ENCODE results near the gene SF3B2. TPM values are rescaled to one million over a fixed set of nuclear protein-coding genes. Genes with fewer than 3 reads are reported as not detected.

Gene SF3B2
- total RNA-seq, 5 donors from 2014 or later (not counting 1 experiment from before 2014, with no cell fraction given) = 189 to 264 (median 224) TPM

- DNase-seq (no peak), ATAC-seq (replicated peaks in 1 of 4) (peak; percentile 15 to 38 (median 36))
- Histone ChIP-seq H3K27ac (ENCODE audit: low read length) (no peak within 1 kb of the TSS), H3K4me3 (ENCODE audit: control insufficient read depth in 1 of 2, extremely low read depth in 1 of 2, low read length in 1 of 2) (peak within 1 kb of the TSS in 1 of 2 donors; percentile 10), H3K36me3 (ENCODE audit: control insufficient read depth in 2 of 2, extremely low read depth in 1 of 2, insufficient read depth in 1 of 2, low read length in 1 of 2) (no peaks in the 10 kb centered on the region), H3K4me1 (ENCODE audit: control insufficient read depth in 1 of 2, extremely low read depth in 1 of 2, insufficient read depth in 2 of 2, low read length in 2 of 2) (peaks cover 0 to 10% of the 10 kb centered on the region in 2 experiments), H3K9me3 (no peaks in the 10 kb centered on the region), H3K27me3 (replicated peaks in 1 of 2; ENCODE audit: control insufficient read depth in 2 of 2, extremely low read depth in 1 of 2, insufficient read depth in 2 of 2, low read length in 1 of 2) (peaks cover 2 to 39% of the 10 kb centered on the region in 2 experiments)
- POLR2A ChIA-PET = interaction anchor here in 1 of 2 donors (0.6 kb wide), 1 partner anchor 140 kb away, joined by 7 read pairs; no protein-coding TSS in a partner anchor
- Mint-ChIP-seq H3K9me3 (no peaks in the 10 kb centered on the region), H3K27me3 (peaks cover 4 to 21% of the 10 kb centered on the region in 2 donors), H3K36me3 (no peaks in the 10 kb centered on the region), H3K4me3 (peak within 1 kb of the TSS in 1 of 3 donors; percentile 28), H3K27ac (no peak within 1 kb of the TSS), H3K4me1 (peaks cover 0 to 2% (median 0%) of the 10 kb centered on the region in 3 donors)
- CTCF ChIA-PET = no interaction called here
- WGBS (ENCODE audit: insufficient coverage) = 16% methylated on average over 61 of the region's 61 CpGs
Observed at GRCh38 chr11:66011785-66012303, 40.3 kb upstream of the SF3B2 start, which contains the start of gene CST6. TSS of gene CST6 (plus strand) at chr11:66012008. CDS start at chr11:66012045, 37 bp downstream.

DNA sequence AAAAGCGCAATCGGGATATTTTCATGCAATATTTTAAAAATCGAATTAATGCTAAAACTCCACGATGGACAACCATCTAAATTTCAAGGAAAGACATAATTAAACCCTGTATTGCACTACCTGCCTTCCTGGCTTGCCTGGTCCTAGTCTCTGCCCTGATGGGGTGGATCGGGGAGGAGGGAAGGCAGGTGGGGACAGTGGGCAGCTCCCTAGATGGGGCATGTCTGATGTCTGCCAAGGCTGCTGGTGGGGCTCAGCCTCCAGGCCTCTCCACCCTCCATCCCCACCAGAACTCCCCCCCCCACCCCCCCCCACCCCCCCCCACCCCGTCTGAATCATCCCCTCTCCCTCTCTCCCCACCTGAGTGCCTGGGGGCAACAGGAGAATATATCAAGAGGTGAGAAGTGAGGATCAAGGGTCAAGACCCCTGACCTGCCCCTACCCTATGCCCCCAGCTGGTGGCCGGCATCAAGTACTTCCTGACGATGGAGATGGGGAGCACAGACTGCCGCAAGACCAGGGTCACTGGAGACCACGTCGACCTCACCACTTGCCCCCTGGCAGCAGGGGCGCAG, 39.7 kb upstream of the SF3B2 start:
- no peak for DNase-seq
- Mint-ChIP-seq H3K27me3 (peaks cover 4 to 21% of the 10 kb centered on the region in 2 donors), H3K4me1 (peaks cover 0 to 2% (median 0%) of the 10 kb centered on the region in 3 donors), H3K27ac (no peak overlapping the region), H3K9me3 (no peaks in the 10 kb centered on the region), H3K4me3 (peak overlapping the region in 1 of 3 donors; percentile 28), H3K36me3 (no peaks in the 10 kb centered on the region)
- Histone ChIP-seq H3K9me3 (no peaks in the 10 kb centered on the region), H3K27ac (ENCODE audit: low read length) (no peak overlapping the region), H3K27me3 (replicated peaks in 1 of 2; ENCODE audit: control insufficient read depth in 2 of 2, extremely low read depth in 1 of 2, insufficient read depth in 2 of 2, low read length in 1 of 2) (peaks cover 2 to 39% of the 10 kb centered on the region in 2 experiments), H3K4me1 (ENCODE audit: control insufficient read depth in 1 of 2, extremely low read depth in 1 of 2, insufficient read depth in 2 of 2, low read length in 2 of 2) (peaks cover 0 to 10% of the 10 kb centered on the region in 2 experiments), H3K4me3 (ENCODE audit: control insufficient read depth in 1 of 2, extremely low read depth in 1 of 2, low read length in 1 of 2) (no peak overlapping the region), H3K36me3 (ENCODE audit: control insufficient read depth in 2 of 2, extremely low read depth in 1 of 2, insufficient read depth in 1 of 2, low read length in 1 of 2) (no peaks in the 10 kb centered on the region)
- no peak for ATAC-seq (replicated peaks in 1 of 4)
- 76% methylated on average over 7 of the region's 12 CpGs for WGBS (ENCODE audit: insufficient coverage)
- ChIA-PET POLR2A (no interaction called here), CTCF (no interaction called here)

GRCh38 chr11:66012946-66013761, 39.0 kb upstream of the SF3B2 start:
- H3K9me3 Mint-ChIP-seq = no peaks in the 10 kb centered on the region
- peaks cover 4 to 21% of the 10 kb centered on the region in 2 donors for H3K27me3 Mint-ChIP-seq
- no peak overlapping the region for H3K27ac Mint-ChIP-seq
- H3K27ac ChIP-seq (ENCODE audit: low read length) = no peak overlapping the region
- H3K36me3 Mint-ChIP-seq = no peaks in the 10 kb centered on the region
- H3K9me3 ChIP-seq = no peaks in the 10 kb centered on the region
- DNase-seq = peak in 1 of 35 experiments; percentile 14
- H3K4me3 ChIP-seq (ENCODE audit: control insufficient read depth in 1 of 2, extremely low read depth in 1 of 2, low read length in 1 of 2) = no peak overlapping the region
- ATAC-seq (replicated peaks in 1 of 4) = no peak
- peaks cover 2 to 39% of the 10 kb centered on the region in 2 experiments for H3K27me3 ChIP-seq (replicated peaks in 1 of 2; ENCODE audit: control insufficient read depth in 2 of 2, extremely low read depth in 1 of 2, insufficient read depth in 2 of 2, low read length in 1 of 2)
- 42% methylated on average over 9 of the region's 12 CpGs for WGBS (ENCODE audit: insufficient coverage)
- ChIA-PET POLR2A (interaction anchor here in 1 of 2 donors (0.9 kb wide), 1 partner anchor 40 kb away, joined by 3 read pairs; no protein-coding TSS in a partner anchor), CTCF (interaction anchor here in 1 of 2 donors (0.5 kb wide), 1 partner anchor 25 kb away, joined by 3 read pairs; no protein-coding TSS in a partner anchor)
- H3K4me3 Mint-ChIP-seq = no peak overlapping the region
- peaks cover 0 to 2% (median 0%) of the 10 kb centered on the region in 3 donors for H3K4me1 Mint-ChIP-seq
- H3K36me3 ChIP-seq (ENCODE audit: control insufficient read depth in 2 of 2, extremely low read depth in 1 of 2, insufficient read depth in 1 of 2, low read length in 1 of 2) = no peaks in the 10 kb centered on the region
- H3K4me1 ChIP-seq (ENCODE audit: control insufficient read depth in 1 of 2, extremely low read depth in 1 of 2, insufficient read depth in 2 of 2, low read length in 2 of 2) = peaks cover 0 to 10% of the 10 kb centered on the region in 2 experiments

- Mint-ChIP-seq H3K27me3 (peaks cover 4 to 21% of the 10 kb centered on the region in 2 donors), H3K36me3 (no peaks in the 10 kb centered on the region), H3K27ac (no peak overlapping the region), H3K4me3 (no peak overlapping the region), H3K9me3 (no peaks in the 10 kb centered on the region), H3K4me1 (peaks cover 0 to 2% (median 0%) of the 10 kb centered on the region in 3 donors)
- ChIA-PET CTCF (interaction anchor here in 1 of 2 donors (0.5 kb wide), 1 partner anchor 24 kb away, joined by 3 read pairs; no protein-coding TSS in a partner anchor), POLR2A (interaction anchor here in 1 of 2 donors (0.9 kb wide), 1 partner anchor 39 kb away, joined by 3 read pairs; no protein-coding TSS in a partner anchor)
- Histone ChIP-seq H3K9me3 (no peaks in the 10 kb centered on the region), H3K36me3 (ENCODE audit: control insufficient read depth in 2 of 2, extremely low read depth in 1 of 2, insufficient read depth in 1 of 2, low read length in 1 of 2) (no peaks in the 10 kb centered on the region), H3K4me1 (ENCODE audit: control insufficient read depth in 1 of 2, extremely low read depth in 1 of 2, insufficient read depth in 2 of 2, low read length in 2 of 2) (peaks cover 0 to 10% of the 10 kb centered on the region in 2 experiments), H3K4me3 (ENCODE audit: control insufficient read depth in 1 of 2, extremely low read depth in 1 of 2, low read length in 1 of 2) (no peak overlapping the region), H3K27me3 (replicated peaks in 1 of 2; ENCODE audit: control insufficient read depth in 2 of 2, extremely low read depth in 1 of 2, insufficient read depth in 2 of 2, low read length in 1 of 2) (peaks cover 2 to 39% of the 10 kb centered on the region in 2 experiments), H3K27ac (ENCODE audit: low read length) (no peak overlapping the region)
- 78% methylated on average over 7 of the region's 7 CpGs for WGBS (ENCODE audit: insufficient coverage)
- DNase-seq (no peak), ATAC-seq (replicated peaks in 1 of 4) (no peak)
Observed at GRCh38 chr11:66013762-66014100, 38.4 kb upstream of the SF3B2 start.

- no peak for ATAC-seq (replicated peaks in 1 of 4)
- Mint-ChIP-seq H3K4me1 (peaks cover 0 to 2% (median 0%) of the 10 kb centered on the region in 3 donors), H3K27me3 (peaks cover 4 to 21% of the 10 kb centered on the region in 2 donors), H3K36me3 (no peaks in the 10 kb centered on the region), H3K27ac (no peak overlapping the region), H3K9me3 (no peaks in the 10 kb centered on the region), H3K4me3 (no peak overlapping the region)
- Histone ChIP-seq H3K4me1 (ENCODE audit: control insufficient read depth in 1 of 2, extremely low read depth in 1 of 2, insufficient read depth in 2 of 2, low read length in 2 of 2) (peaks cover 0 to 10% of the 10 kb centered on the region in 2 experiments), H3K27ac (ENCODE audit: low read length) (no peak overlapping the region), H3K4me3 (ENCODE audit: control insufficient read depth in 1 of 2, extremely low read depth in 1 of 2, low read length in 1 of 2) (no peak overlapping the region), H3K9me3 (no peaks in the 10 kb centered on the region), H3K36me3 (ENCODE audit: control insufficient read depth in 2 of 2, extremely low read depth in 1 of 2, insufficient read depth in 1 of 2, low read length in 1 of 2) (no peaks in the 10 kb centered on the region), H3K27me3 (replicated peaks in 1 of 2; ENCODE audit: control insufficient read depth in 2 of 2, extremely low read depth in 1 of 2, insufficient read depth in 2 of 2, low read length in 1 of 2) (peaks cover 2 to 39% of the 10 kb centered on the region in 2 experiments)
- 94% methylated on average over 5 of the region's 6 CpGs for WGBS (ENCODE audit: insufficient coverage)
- ChIA-PET POLR2A (no interaction called here), CTCF (interaction anchor here in 1 of 2 donors (0.6 kb wide), 1 partner anchor 684 kb away, joined by 4 read pairs; no protein-coding TSS in a partner anchor)
- no peak for DNase-seq
Observed at GRCh38 chr11:66014804-66015453, 37.2 kb upstream of the SF3B2 start.

Data from T-cell (primary cell).